OCI-LY3 (cell line): ENCODE measurements around the gene DLGAP4.

Source experiments
- H2AFZ ChIP-seq: fragments of 200-600, 300-600 bp; shearing (Covaris generic); 2 replicates; pipeline ENCODE4 v1.6.0; 2014; ENCODE audit warnings: antibody characterized with exemption, low read depth, low read length
- H3K27ac ChIP-seq: fragments of 200-600, 300-600 bp; sonication (generic); 2 replicates; pipeline ENCODE4 v1.5.1; 2014; ENCODE audit warnings: mild to moderate bottlenecking, low read length, moderate library complexity, mixed read lengths
- H3K27me3 ChIP-seq: fragments of 200-600, 300-600 bp; sonication (generic); 2 replicates; pipeline ENCODE4 v1.6.1; 2014; ENCODE audit warnings: low read depth, low read length, mixed read lengths
- H3K36me3 ChIP-seq: fragments of 200-600, 300-600 bp; sonication (generic); replicated peaks from 2 replicates; pipeline ENCODE3; 2014; ENCODE audit warnings: low read depth, low read length, mixed read lengths
- H3K4me1 ChIP-seq: fragments of 300-600, 200-600 bp; sonication (generic); 2 replicates; pipeline ENCODE4 v1.6.1; 2014; ENCODE audit warnings: low read length, mixed read lengths
- H3K4me2 ChIP-seq: fragments of 200-600, 300-600 bp; sonication (generic); 2 replicates; pipeline ENCODE4 v1.6.1; 2014; ENCODE audit warnings: low read length, mixed read lengths
- H3K4me3 ChIP-seq: fragments of 300-600, 200-600 bp; sonication (generic); 2 replicates; pipeline ENCODE4 v1.5.1; 2014; ENCODE audit warnings: antibody characterized with exemption, mild to moderate bottlenecking, low read length, moderate library complexity
- H3K79me2 ChIP-seq: fragments of 300-600, 200-600 bp; shearing (Covaris generic); 2 replicates; pipeline ENCODE4 v1.6.1; 2014; ENCODE audit warnings: mild to moderate bottlenecking, low read length, mixed read lengths
- H3K9ac ChIP-seq: fragments of 300-600, 200-600 bp; shearing (Covaris generic); 2 replicates; pipeline ENCODE4 v1.6.0; 2014; ENCODE audit warnings: mild to moderate bottlenecking, low read length, moderate library complexity
- H3K9me3 ChIP-seq: fragments of 200-600, 300-600 bp; shearing (Covaris generic); 2 replicates; pipeline ENCODE4 v1.6.1; 2014; ENCODE audit warnings: low read length, mixed read lengths; ENCODE audit not compliant: insufficient read depth
- H4K20me1 ChIP-seq: fragments of 200-600, 300-600 bp; sonication (generic); 2 replicates; pipeline ENCODE4 v1.6.1; 2016; ENCODE audit warnings: low read length, mixed read lengths; ENCODE audit not compliant: insufficient read depth
- CTCF ChIP-seq: fragments of 200-600, 300-600 bp; sonication (generic); IDR thresholded peaks from 2 replicates; pipeline ENCODE4 v1.5.1; 2014; ENCODE audit warnings: antibody characterized with exemption, low read length, low read depth
- EZH2phosphoT487 ChIP-seq: fragments of 200-600 bp; shearing (Covaris generic); IDR thresholded peaks from 2 replicates; pipeline ENCODE4 v1.6.1; 2018; ENCODE audit warnings: antibody characterized with exemption, mixed run types, low read depth

Gene DLGAP4

GRCh38 chr20:36548006-36548315, 241.8 kb downstream of the DLGAP4 start:
- Histone ChIP-seq H3K9ac (no peak overlapping the region), H2AFZ (no peak overlapping the region), H3K36me3 (no peaks in the 10 kb centered on the region), H3K4me3 (no peak overlapping the region), H3K27ac (no peak overlapping the region), H3K4me2 (no peak overlapping the region), H3K79me2 (no peaks in the 10 kb centered on the region; the same call in 1 of the 2 replicates), H3K4me1 (peaks cover 10% of the 10 kb centered on the region; the same call in 1 of the 2 replicates), H4K20me1 (0 out of 2 replicates have a peak, but pooled peaks cover 9% of the 10 kb centered on the region), H3K9me3 (no peaks in the 10 kb centered on the region), H3K27me3 (no peaks in the 10 kb centered on the region)
- TF ChIP-seq CTCF (peak; percentile 31), EZH2phosphoT487 (no peak)

- H3K79me2 ChIP-seq: no peaks in the 10 kb centered on the region; the same call in 1 of the 2 replicates
- TF ChIP-seq EZH2phosphoT487: no peak
- no peak overlapping the region for H3K27ac ChIP-seq
- no peak overlapping the region for H2AFZ ChIP-seq
- no peak overlapping the region for H3K4me3 ChIP-seq
- H4K20me1 ChIP-seq: 0 out of 2 replicates have a peak, but pooled peaks cover 9% of the 10 kb centered on the region
- H3K9me3 ChIP-seq: no peaks in the 10 kb centered on the region
- H3K9ac ChIP-seq: no peak overlapping the region
- peaks cover 10% of the 10 kb centered on the region; the same call in 1 of the 2 replicates for H3K4me1 ChIP-seq
- no peaks in the 10 kb centered on the region for H3K36me3 ChIP-seq
- H3K4me2 ChIP-seq: no peak overlapping the region
- no peaks in the 10 kb centered on the region for H3K27me3 ChIP-seq
Observed at GRCh38 chr20:36548704-36549627, 242.8 kb downstream of the DLGAP4 start.

- H3K4me2 ChIP-seq: no peak overlapping the region
Observed at GRCh38 chr20:36549628-36549941, 243.4 kb downstream of the DLGAP4 start.

GRCh38 chr20:36549942-36550789, 244.0 kb downstream of the DLGAP4 start:
- Histone ChIP-seq H4K20me1 (0 out of 2 replicates have a peak, but pooled peaks cover 9% of the 10 kb centered on the region), H3K9me3 (no peaks in the 10 kb centered on the region), H3K4me3 (no peak overlapping the region), H2AFZ (no peak overlapping the region), H3K4me2 (no peak overlapping the region), H3K9ac (no peak overlapping the region), H3K4me1 (peaks cover 10% of the 10 kb centered on the region; the same call in 1 of the 2 replicates), H3K27me3 (no peaks in the 10 kb centered on the region), H3K36me3 (no peaks in the 10 kb centered on the region), H3K27ac (no peak overlapping the region), H3K79me2 (no peaks in the 10 kb centered on the region; the same call in 1 of the 2 replicates)
- TF ChIP-seq CTCF (no peak), EZH2phosphoT487 (no peak)

More at GRCh38 chr20:36549628-36549941, 243.4 kb downstream of the DLGAP4 start:
- no peaks in the 10 kb centered on the region for H3K9me3 ChIP-seq
- no peak overlapping the region for H2AFZ ChIP-seq
- no peak overlapping the region for H3K9ac ChIP-seq
- 0 out of 2 replicates have a peak, but pooled peaks cover 9% of the 10 kb centered on the region for H4K20me1 ChIP-seq
- no peaks in the 10 kb centered on the region for H3K36me3 ChIP-seq
- H3K4me3 ChIP-seq: no peak overlapping the region
- H3K4me1 ChIP-seq: peaks cover 10% of the 10 kb centered on the region; the same call in 1 of the 2 replicates
- no peak overlapping the region for H3K27ac ChIP-seq
- no peaks in the 10 kb centered on the region; the same call in 1 of the 2 replicates for H3K79me2 ChIP-seq
- TF ChIP-seq EZH2phosphoT487 (no peak), CTCF (no peak)
- no peaks in the 10 kb centered on the region for H3K27me3 ChIP-seq
